Kidney (tissue), 14 donors: ENCODE data around the gene NXPH4. TPM values are rescaled to one million over a fixed set of nuclear protein-coding genes. Genes with fewer than 3 reads are reported as not detected.

Experiments
- DNase-seq, 5 donors: peaks; one replicate each; pipeline ENCODE4 v3.0.0-alpha.2; 2013 to 2020
- FAIRE-seq: peaks from 2 replicates; lab custom pipeline; 2012; peaks lifted over from hg19 to GRCh38; lab: Jason Lieb, UNC
- H3K27ac ChIP-seq, 2 donors: one replicate each; pipeline ENCODE4 v1.7.0; 2013; ENCODE audit warnings: low read depth in 2 of 2, low read length in 2 of 2, inconsistent platforms in 1 of 2
- H3K27me3 ChIP-seq: one replicate; pipeline ENCODE4 v1.7.1; 2013; ENCODE audit warnings: low read length, inconsistent platforms; ENCODE audit not compliant: control insufficient read depth, insufficient read depth
- H3K36me3 ChIP-seq, 3 donors: one replicate each; pipeline versions ENCODE4 v1.7.0 to v1.7.1; 2013; ENCODE audit warnings: low read length in 3 of 3, control low read depth in 1 of 3, inconsistent platforms in 1 of 3; ENCODE audit not compliant: insufficient read depth in 3 of 3, control insufficient read depth in 2 of 3
- H3K4me1 ChIP-seq, 3 donors: one replicate each; pipeline versions ENCODE4 v1.7.0 to v1.7.1; 2013; ENCODE audit warnings: low read length in 3 of 3, inconsistent platforms in 1 of 3, low read depth in 1 of 3; ENCODE audit not compliant: control insufficient read depth in 2 of 3, insufficient read depth in 2 of 3
- H3K4me3 ChIP-seq, 3 donors: one replicate each; pipeline versions ENCODE4 v1.7.0 to v1.8.1; 2013; ENCODE audit warnings: low read length in 3 of 3, control low read depth in 1 of 3, inconsistent platforms in 1 of 3
- H3K9ac ChIP-seq, 3 donors: one replicate each; pipeline versions ENCODE4 v1.7.0 to v1.7.1; 2013; ENCODE audit warnings: low read length in 3 of 3, control low read depth in 1 of 3, inconsistent platforms in 1 of 3
- H3K9me3 ChIP-seq, 3 donors: one replicate each; pipeline versions ENCODE4 v1.7.0 to v1.7.1; 2013; ENCODE audit warnings: low read length in 3 of 3, control low read depth in 1 of 3, inconsistent platforms in 1 of 3; ENCODE audit not compliant: control insufficient read depth in 2 of 3, insufficient read depth in 1 of 3
- CTCF ChIP-seq: IDR thresholded peaks from 3 replicates; pipeline ENCODE4 v1.5.1; 2012; ENCODE audit warnings: mild to moderate bottlenecking, moderate library complexity, borderline replicate concordance; ENCODE audit not compliant: insufficient read depth; ENCODE audit errors: extremely low read depth
- intact Hi-C: fragments of 100-400 bp; cut with DNase I; formaldehyde crosslinking; loops from one replicate; pipeline ENCODE4 v1.11.1; 2022
- polyA plus RNA-seq: library from polyadenylated mRNA; stranded (reverse); fragments of 350-450 nt; fragmentation: Illumina TruSeq; extraction: RNeasy Lipid Tissue Mini Kit (QIAGEN cat#74804); gene quantifications from one replicate; pipeline ENCODE4 v1.2.3, GENCODE V29; 2014; ENCODE audit warnings: low read depth, low replicate concordance; ENCODE audit not compliant: insufficient read depth
- total RNA-seq: library from RNA; stranded (reverse); fragmentation: NEBNext Ultra II Directional; extraction: Animal tissue kit (Norgen Biotek cat#: 25700); gene quantifications from one replicate; pipeline ENCODE4 v1.2.1, GENCODE V29; 2021
- donor health status: control.
- donor health status: control.
- donor health status: control.
- donor health status: control.
- donor health status: control.
- donor health status: DM: yes; HTN: yes; CAD: no.
- donor health status: Normal renal cell carcinoma (clear cell type).

NXPH4 gene
- total and polyA plus RNA-seq, 2 donors from 2014 or later, result 0.16 to 0.71 TPM

- intact Hi-C loops, result no loop called here
- H3K36me3 ChIP-seq, result peaks cover 8 to 33% (median 19%) of the 10 kb centered on the region in 3 donors
Measured at GRCh38 chr12:57193706-57194245, 22.8 kb upstream of the NXPH4 start.

GRCh38 chr12:57194253-57194652 lies 22.3 kb upstream of the NXPH4 start:
- Histone ChIP-seq H3K9me3 (peaks cover 0 to 2% (median 0%) of the 10 kb centered on the region in 3 donors), H3K27ac (no peak overlapping the region), H3K9ac (no peak overlapping the region), H3K27me3 (no peaks in the 10 kb centered on the region), H3K4me3 (no peak overlapping the region), H3K4me1 (no peaks in the 10 kb centered on the region), H3K36me3 (peaks cover 8 to 29% (median 18%) of the 10 kb centered on the region in 3 donors)
- DNase-seq, result no peak
- intact Hi-C loops, result no loop called here
- TF ChIP-seq CTCF, result no peak
- FAIRE-seq, result no peak

More at GRCh38 chr12:57193706-57194245, 22.8 kb upstream of the NXPH4 start:
- no peak overlapping the region for H3K4me3 ChIP-seq
- H3K9ac ChIP-seq, result no peak overlapping the region
- peaks cover 0 to 2% (median 0%) of the 10 kb centered on the region in 3 donors for H3K9me3 ChIP-seq
- H3K27me3 ChIP-seq, result no peaks in the 10 kb centered on the region
- no peak for TF ChIP-seq CTCF
- FAIRE-seq (no peak), DNase-seq (no peak)
- H3K4me1 ChIP-seq, result no peaks in the 10 kb centered on the region
- no peak overlapping the region for H3K27ac ChIP-seq

GRCh38 chr12:57195186-57195585 lies 21.4 kb upstream of the NXPH4 start:
- DNase-seq (no peak), FAIRE-seq (no peak)
- intact Hi-C loops, result no loop called here
- Histone ChIP-seq H3K9ac (no peak overlapping the region), H3K9me3 (peaks cover 0 to 2% (median 0%) of the 10 kb centered on the region in 3 donors), H3K4me3 (no peak overlapping the region), H3K4me1 (no peaks in the 10 kb centered on the region), H3K27me3 (no peaks in the 10 kb centered on the region), H3K27ac (no peak overlapping the region), H3K36me3 (peaks cover 8 to 29% (median 18%) of the 10 kb centered on the region in 3 donors)
- no peak for TF ChIP-seq CTCF
